Endothelial cell of umbilical vein (primary cell): ENCODE data around the gene PPP1R10. TPM values are rescaled to one million over a fixed set of nuclear protein-coding genes. Genes with fewer than 3 reads are reported as not detected.

Experiments
- BruUV-seq: library from RNA; stranded (reverse); fragments of 400-500 nt; replicated peaks from 2 replicates; lab custom pipeline; 2021; lab: Mats Ljungman, UMichigan
- CTCF ChIA-PET: fragments of 300-600, 350-600 bp; sonication (Branson Sonifier 250); formaldehyde crosslinking; loops from one replicate; lab custom pipeline; 2021; ENCODE audit warnings: antibody characterized with exemption, inconsistent platforms; lab: Charles Lee
- POLR2A ChIA-PET: fragments of 300-600, 350-600 bp; sonication (Branson Sonifier 250); formaldehyde crosslinking; loops from one replicate; lab custom pipeline; 2021; ENCODE audit warnings: antibody characterized with exemption, inconsistent platforms; lab: Charles Lee
- DNase-seq: peaks from one replicate; pipeline ENCODE4 v3.0.0-alpha.2; 2011; ENCODE audit warnings: low read depth, low spot score
- FAIRE-seq: peaks from 2 replicates; lab custom pipeline; 2011; peaks lifted over from hg19 to GRCh38; lab: Jason Lieb, UNC
- H2AFZ ChIP-seq: 2 replicates; pipeline ENCODE4 v1.6.0; 2012; ENCODE audit warnings: low read depth, low read length, control low read depth, inconsistent platforms
- H3K27ac ChIP-seq: 2 replicates; pipeline ENCODE4 v1.5.1; 2011; ENCODE audit warnings: low read depth, mild to moderate bottlenecking, control low read depth, low read length, moderate library complexity; ENCODE audit not compliant: insufficient read depth
- H3K27me3 ChIP-seq, 2 experiments: 2 replicates each; pipeline versions ENCODE4 v1.6.0 to v1.6.1; 2011; ENCODE audit warnings: low read length in 2 of 2, mixed read lengths in 1 of 2; ENCODE audit not compliant: control insufficient read depth in 2 of 2, insufficient read depth in 2 of 2
- H3K36me3 ChIP-seq, 2 experiments: 2 replicates in 1 of 2; 3 replicates in 1 of 2; pipeline ENCODE4 v1.5.1; 2011; ENCODE audit warnings: low read length in 2 of 2, mild to moderate bottlenecking in 1 of 2, moderate library complexity in 1 of 2; ENCODE audit not compliant: control insufficient read depth in 2 of 2, insufficient read depth in 2 of 2; ENCODE audit errors: extremely low read depth in 1 of 2
- H3K4me1 ChIP-seq: 3 replicates; pipeline ENCODE4 v1.5.1; 2011; ENCODE audit warnings: mild to moderate bottlenecking, low read length; ENCODE audit not compliant: control insufficient read depth, insufficient read depth; ENCODE audit errors: extremely low read depth
- H3K4me2 ChIP-seq: 2 replicates; pipeline ENCODE4 v1.6.1; 2011; ENCODE audit warnings: low read length, control low read depth, mixed read lengths; ENCODE audit not compliant: insufficient read depth
- H3K4me3 ChIP-seq, 3 experiments: fragments of 200-600 bp in 1 of 3; sonication (generic), shearing (Covaris generic) in 1 of 3; replicated peaks in 1 of 3; 2 replicates each; pipeline ENCODE4 v1.5.1; 2011 to 2016; ENCODE audit warnings: control low read depth in 3 of 3, low read length in 3 of 3, mild to moderate bottlenecking in 2 of 3, inconsistent platforms in 1 of 3, low read depth in 1 of 3, moderate library complexity in 1 of 3; ENCODE audit not compliant: insufficient read depth in 1 of 3
- H3K79me2 ChIP-seq: 2 replicates; pipeline ENCODE4 v1.6.0; 2012; ENCODE audit warnings: low read length, inconsistent platforms; ENCODE audit not compliant: control insufficient read depth, insufficient read depth
- H3K9ac ChIP-seq: replicated peaks from 2 replicates; pipeline ENCODE3; 2011; ENCODE audit warnings: low read length, control low read depth; ENCODE audit not compliant: insufficient read depth; ENCODE audit errors: extremely low read depth
- H3K9me1 ChIP-seq: replicated peaks from 3 replicates; pipeline ENCODE4 v1.6.0; 2011; ENCODE audit warnings: mild to moderate bottlenecking, low read length; ENCODE audit not compliant: control insufficient read depth, insufficient read depth; ENCODE audit errors: extremely low read depth
- H3K9me3 ChIP-seq: replicated peaks from 2 replicates; pipeline ENCODE4 v1.5.1; 2012; ENCODE audit warnings: low read length, inconsistent platforms; ENCODE audit not compliant: control insufficient read depth, insufficient read depth
- H4K20me1 ChIP-seq: replicated peaks from 2 replicates; pipeline ENCODE3; 2011; ENCODE audit warnings: mild to moderate bottlenecking, low read length; ENCODE audit not compliant: control insufficient read depth, insufficient read depth; ENCODE audit errors: extremely low read depth
- EZH2 ChIP-seq: IDR thresholded peaks from 2 replicates; pipeline ENCODE4 v1.6.1; 2012; ENCODE audit warnings: borderline replicate concordance, low read depth, mild to moderate bottlenecking, moderate library complexity, low read length, inconsistent platforms; ENCODE audit not compliant: severe bottlenecking
- FOS ChIP-seq: IDR thresholded peaks from 2 replicates; pipeline ENCODE4 v1.6.1; 2011; ENCODE audit warnings: mild to moderate bottlenecking, low read length, moderate library complexity, borderline replicate concordance; ENCODE audit not compliant: insufficient read depth
- MYC ChIP-seq: IDR thresholded peaks from one replicate; pipeline ENCODE4 v1.6.1; 2011; ENCODE audit warnings: mild to moderate bottlenecking, low read depth, low read length
- POLR2A ChIP-seq: IDR thresholded peaks from 2 replicates; pipeline ENCODE4 v1.6.1; 2012; ENCODE audit warnings: low read depth, mild to moderate bottlenecking, control low read depth, low read length
- POLR2AphosphoS5 ChIP-seq: IDR thresholded peaks from 2 replicates; pipeline ENCODE4 v1.6.1; 2012; ENCODE audit warnings: low read depth, mild to moderate bottlenecking, control low read depth, low read length, moderate library complexity; ENCODE audit not compliant: insufficient read depth
- dilution Hi-C: fragments of 300-500 bp; cut with MboI; formaldehyde crosslinking; loops from one replicate; pipeline ENCODE4 v1.15.0; 2019; ENCODE audit warnings: low sequenced_read_pairs; ENCODE audit not compliant: extremely low pct_ligation_motif_present
- intact Hi-C: fragments of 100-400 bp; cut with micrococcal nuclease; formaldehyde crosslinking; loops from one replicate; pipeline ENCODE4 v1.10.0; 2022
- polyA plus RNA-seq, 4 experiments: library from polyadenylated mRNA; depleted of rRNA in 3 of 4; stranded (reverse) in 3 of 4; unstranded in 1 of 4; fragments of >200 nt; gene quantifications; 2 replicates each; pipeline versions ENCODE4 v1.2.1 to v1.2.3, GENCODE V29; 2011 to 2012; ENCODE audit warnings: missing spikeins in 1 of 4
- total RNA-seq: library from RNA; stranded (reverse); gene quantifications from 2 replicates; pipeline ENCODE4 v1.2.3, GENCODE V29; 2021
- TF ChIP-seq, protein P1 (sequence below): IDR thresholded peaks from 2 replicates; pipeline ENCODE4 v1.6.1; 2011; ENCODE audit not compliant: insufficient read depth, insufficient read length
- TF ChIP-seq, protein P2 (sequence below), 2 donors: IDR thresholded peaks; 1 replicate in 1 of 2; 2 replicates in 1 of 2; pipeline ENCODE4 v1.5.1; 2011; ENCODE audit warnings: low read length in 2 of 2, mild to moderate bottlenecking in 2 of 2, moderate library complexity in 2 of 2, control low read depth in 1 of 2, inconsistent platforms in 1 of 2, low read depth in 1 of 2; ENCODE audit not compliant: insufficient read depth in 1 of 2; ENCODE audit errors: extremely low read depth in 1 of 2

The PPP1R10 gene
- total and polyA plus RNA-seq, 2 donors (not counting 3 experiments of a cell fraction or from before 2014, with no cell fraction given): 19.2 to 88.3 TPM

DNA sequence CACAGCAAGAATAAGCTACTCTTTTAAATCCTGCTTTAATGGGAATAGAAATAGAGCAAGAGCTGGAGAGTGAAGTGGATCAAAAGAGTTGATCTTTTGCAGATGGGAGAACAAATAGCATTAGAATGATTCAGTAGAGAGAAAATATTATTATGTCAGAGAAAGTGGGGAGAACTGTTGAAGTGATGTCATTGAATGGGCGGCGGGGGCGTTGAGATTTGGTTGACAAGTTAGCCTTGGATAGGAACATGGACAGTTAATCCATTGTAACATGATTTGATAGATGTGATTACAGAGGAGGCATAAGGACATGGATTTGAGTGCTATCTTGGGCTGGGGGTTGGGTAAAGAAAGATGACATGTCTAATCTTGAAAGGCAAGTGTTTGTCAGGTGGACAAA, 18.8 kb upstream of the PPP1R10 start:
- no peaks in the 10 kb centered on the region for H3K9me1 ChIP-seq
- ChIA-PET POLR2A (no interaction called here), CTCF (no interaction called here)
- H3K9me3 ChIP-seq: no peaks in the 10 kb centered on the region
- no peak for FAIRE-seq
- no peaks in the 10 kb centered on the region for H3K27me3 ChIP-seq
- H3K4me3 ChIP-seq: no peak overlapping the region
- intact Hi-C loops: no loop called here
- H3K4me1 ChIP-seq: no peaks in the 10 kb centered on the region
- H3K36me3 ChIP-seq: peaks cover 0 to 11% of the 10 kb centered on the region in 2 experiments
- dilution Hi-C loops: no loop called here
- no peak overlapping the region for H3K27ac ChIP-seq
- no peak overlapping the region for H2AFZ ChIP-seq
- H3K79me2 ChIP-seq: no peaks in the 10 kb centered on the region
- BruUV-seq: no TSS peak
- H3K4me2 ChIP-seq: no peak overlapping the region
- no peak for DNase-seq
- TF ChIP-seq, protein P1, sequence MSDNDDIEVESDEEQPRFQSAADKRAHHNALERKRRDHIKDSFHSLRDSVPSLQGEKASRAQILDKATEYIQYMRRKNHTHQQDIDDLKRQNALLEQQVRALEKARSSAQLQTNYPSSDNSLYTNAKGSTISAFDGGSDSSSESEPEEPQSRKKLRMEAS: no peak
- TF ChIP-seq POLR2AphosphoS5 (no peak), MYC (no peak), EZH2 (no peak), POLR2A (no peak), FOS (no peak)
- TF ChIP-seq, protein P2, sequence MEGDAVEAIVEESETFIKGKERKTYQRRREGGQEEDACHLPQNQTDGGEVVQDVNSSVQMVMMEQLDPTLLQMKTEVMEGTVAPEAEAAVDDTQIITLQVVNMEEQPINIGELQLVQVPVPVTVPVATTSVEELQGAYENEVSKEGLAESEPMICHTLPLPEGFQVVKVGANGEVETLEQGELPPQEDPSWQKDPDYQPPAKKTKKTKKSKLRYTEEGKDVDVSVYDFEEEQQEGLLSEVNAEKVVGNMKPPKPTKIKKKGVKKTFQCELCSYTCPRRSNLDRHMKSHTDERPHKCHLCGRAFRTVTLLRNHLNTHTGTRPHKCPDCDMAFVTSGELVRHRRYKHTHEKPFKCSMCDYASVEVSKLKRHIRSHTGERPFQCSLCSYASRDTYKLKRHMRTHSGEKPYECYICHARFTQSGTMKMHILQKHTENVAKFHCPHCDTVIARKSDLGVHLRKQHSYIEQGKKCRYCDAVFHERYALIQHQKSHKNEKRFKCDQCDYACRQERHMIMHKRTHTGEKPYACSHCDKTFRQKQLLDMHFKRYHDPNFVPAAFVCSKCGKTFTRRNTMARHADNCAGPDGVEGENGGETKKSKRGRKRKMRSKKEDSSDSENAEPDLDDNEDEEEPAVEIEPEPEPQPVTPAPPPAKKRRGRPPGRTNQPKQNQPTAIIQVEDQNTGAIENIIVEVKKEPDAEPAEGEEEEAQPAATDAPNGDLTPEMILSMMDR (IDR thresholded peaks at IDR 0.05; ENCODE audit: extremely low read depth in 1 of 2, insufficient read depth in 1 of 2, low read depth in 1 of 2, low read length in 2 of 2): no peak
- H4K20me1 ChIP-seq: no peaks in the 10 kb centered on the region
- no peak overlapping the region for H3K9ac ChIP-seq
